HG03066 (cell line): ENCODE measurements around the gene RAP2C.
"Not testable (repeated sequence)": the region's sequence is repeated elsewhere in the genome, so short reads cannot be mapped to it uniquely, and the experiment has no call there.

Experiments
- ATAC-seq: cut with Tn5 transposase; IDR thresholded peaks from one replicate; pipeline ENCODE4 v1.9.1; 2021; ENCODE audit warnings: low read depth; ENCODE audit not compliant: unreplicated experiment

The RAP2C gene

GRCh38 chrX:132200976-132201375, 18.3 kb downstream of the RAP2C start:
- no peak for ATAC-seq

- no peak for ATAC-seq
Measured at GRCh38 chrX:132199941-132200340, 19.3 kb downstream of the RAP2C start.

- no peak for ATAC-seq
Measured at GRCh38 chrX:132193872-132194574, 25.2 kb downstream of the RAP2C start.

GRCh38 chrX:132191938-132192337, 27.3 kb downstream of the RAP2C start:
- ATAC-seq = no peak

- no peak for ATAC-seq
Measured at GRCh38 chrX:132188175-132188574, 31.1 kb downstream of the RAP2C start.

- ATAC-seq = no peak
Measured at GRCh38 chrX:132187451-132187850, 31.8 kb downstream of the RAP2C start.

- no peak for ATAC-seq
Measured at GRCh38 chrX:132184871-132185270, 34.4 kb downstream of the RAP2C start.

- ATAC-seq = no peak
Measured at GRCh38 chrX:132181364-132181763, 37.9 kb downstream of the RAP2C start.

- no peak for ATAC-seq
Measured at GRCh38 chrX:132180929-132181328, 38.3 kb downstream of the RAP2C start.

GRCh38 chrX:132173647-132174046, 45.6 kb downstream of the RAP2C start:
- ATAC-seq = no peak

- no peak for ATAC-seq
Measured at GRCh38 chrX:132171881-132172280, 47.4 kb downstream of the RAP2C start.

- ATAC-seq = no peak
Measured at GRCh38 chrX:132171478-132171877, 47.8 kb downstream of the RAP2C start.

- no peak for ATAC-seq
Measured at GRCh38 chrX:132169554-132169953, 49.7 kb downstream of the RAP2C start.

- no peak for ATAC-seq
Measured at GRCh38 chrX:132165651-132166050, 53.6 kb downstream of the RAP2C start.

GRCh38 chrX:132165005-132165404, 54.2 kb downstream of the RAP2C start:
- ATAC-seq = no peak

GRCh38 chrX:132163094-132163493, 56.2 kb downstream of the RAP2C start:
- ATAC-seq = not testable (repeated sequence)

GRCh38 chrX:132153166-132153565, 66.1 kb downstream of the RAP2C start:
- no peak for ATAC-seq
